ENCODE measurements around the gene FBXO31. TPM values are rescaled to one million over a fixed set of nuclear protein-coding genes. Genes with fewer than 3 reads are reported as not detected.

FBXO31 gene
- total and polyA plus RNA-seq, 2 of the 8 experiments (the other 6 are each of a cell fraction or from before 2014, with no cell fraction given), result 8.3 to 21.6 TPM

DNA sequence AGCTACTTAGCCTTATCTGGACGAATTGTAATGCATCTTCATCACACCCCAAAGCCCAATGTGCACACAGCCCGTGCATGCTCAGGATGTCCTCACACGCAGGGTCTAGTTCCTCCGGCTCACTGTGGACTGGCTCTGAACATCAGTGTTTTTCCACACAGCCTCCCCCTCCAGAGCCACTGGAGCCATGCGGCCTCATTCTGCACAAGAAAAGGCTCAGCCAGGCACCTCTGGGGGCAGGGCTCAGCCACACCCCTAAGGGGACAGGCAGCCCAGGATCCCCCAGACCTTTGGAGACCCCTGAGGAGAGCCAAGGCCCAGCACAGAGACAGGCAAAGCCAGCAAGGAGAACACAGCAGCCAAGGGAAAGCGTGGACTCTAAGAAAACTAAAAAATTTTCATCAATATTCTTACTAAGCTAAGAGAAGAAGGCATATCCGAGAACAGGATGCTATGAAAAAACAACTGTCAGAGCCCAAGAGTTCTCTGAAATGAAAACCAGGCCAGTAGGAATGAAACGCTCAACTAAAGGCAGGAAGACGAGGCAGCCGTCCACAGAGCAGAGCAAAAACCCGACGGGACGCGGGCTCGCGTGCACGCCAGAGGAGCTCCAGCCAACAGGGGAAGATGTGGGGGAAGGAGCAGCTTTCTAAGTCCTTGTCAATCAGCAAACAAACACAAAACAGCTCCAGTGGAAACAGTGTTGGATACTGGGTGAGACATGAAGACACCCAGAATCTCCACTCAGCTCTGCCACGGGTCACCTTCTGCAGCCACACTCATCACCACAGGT, 43.0 kb upstream of the FBXO31 start:
- 84% methylated on average over 18 of the region's 18 CpGs; no CpG with 5 or more reads in 1 of the 2 experiments for WGBS, 2 experiments (ENCODE audit: extremely low coverage in 1 of 2, insufficient coverage in 1 of 2, insufficient read length in 1 of 2, insufficient replicate concordance in 2 of 2, low coverage in 1 of 2, low lambda C conversion rate in 2 of 2, missing lambda C conversion rate in 1 of 2)
- Histone ChIP-seq H3K4ac (replicated peaks; ENCODE audit: insufficient read length, low read depth, low read length) (no peak overlapping the region), H3K4me1 (replicated peaks in 1 of 4; ENCODE audit: control insufficient read depth in 3 of 4, insufficient read depth in 4 of 4, low read length in 3 of 4) (peaks cover 5 to 17% (median 11%) of the 10 kb centered on the region in 4 experiments), H3K36me3 (ENCODE audit: control insufficient read depth in 2 of 4, insufficient read depth in 4 of 4, low read length in 3 of 4) (peaks cover 0 to 3% (median under 1%) of the 10 kb centered on the region in 4 experiments; a peak in 3 of 8 replicates), H3K4me3 (ENCODE audit: extremely low read depth in 1 of 4, insufficient read depth in 2 of 4, low read depth in 3 of 4, low read length in 4 of 4) (peak overlapping the region in 1 of 4 experiments; percentile 3; a peak in 1 of 8 replicates), H3K4me2 (ENCODE audit: insufficient read depth in 1 of 2, low read depth in 2 of 2, low read length in 2 of 2) (peak overlapping the region; percentile 34 to 46), H3K56ac (replicated peaks; ENCODE audit: insufficient read length, low read depth, low read length) (no peak overlapping the region), H2BK15ac (ENCODE audit: low read length) (no peak overlapping the region), H3K79me1 (ENCODE audit: low read depth, low read length) (no peaks in the 10 kb centered on the region; the same call in 1 of the 2 replicates), H3K14ac (ENCODE audit: insufficient read length) (no peak overlapping the region), H2BK12ac (ENCODE audit: low read depth, low read length) (no peak overlapping the region), H2BK20ac (ENCODE audit: low read length) (no peak overlapping the region), H3K23ac (ENCODE audit: insufficient read length) (no peak overlapping the region), H4K91ac (replicated peaks; ENCODE audit: insufficient read length, low read length) (peak overlapping the region; percentile 5), H4K5ac (ENCODE audit: insufficient read length, low read depth, low read length) (no peak overlapping the region), H3K27me3 (replicated peaks in 1 of 4; ENCODE audit: control insufficient read depth in 3 of 4, extremely low read depth in 1 of 4, insufficient read depth in 3 of 4, low read length in 3 of 4) (no peaks in the 10 kb centered on the region), H3K18ac (ENCODE audit: extremely low read depth, low read length) (peak overlapping the region; percentile 81), H4K8ac (ENCODE audit: extremely low read depth, insufficient read depth, low read length) (no peak overlapping the region), H2BK120ac (replicated peaks; ENCODE audit: low read depth, low read length) (no peak overlapping the region), H3K9ac (replicated peaks in 1 of 4; ENCODE audit: extremely low read depth in 1 of 4, low read depth in 3 of 4, low read length in 3 of 4) (no peak overlapping the region), H3K27ac (ENCODE audit: low read depth, low read length) (0 out of 2 replicates have a peak overlapping the region, but pooled peaks have one; percentile 39), H3K9me3 (ENCODE audit: insufficient read depth in 2 of 2, low read depth in 1 of 2, low read length in 1 of 2) (no peaks in the 10 kb centered on the region), H2AK5ac (ENCODE audit: low read depth, low read length) (no peak overlapping the region), H3K79me2 (ENCODE audit: control insufficient read depth in 1 of 2, insufficient read depth in 2 of 2, low read length in 2 of 2) (no peaks in the 10 kb centered on the region), H2BK5ac (ENCODE audit: low read depth, low read length) (peak overlapping the region; percentile 37; the same call in 1 of the 2 replicates), H3K23me2 (ENCODE audit: low read depth, low read length) (no peaks in the 10 kb centered on the region), H4K20me1 (replicated peaks in 1 of 2; ENCODE audit: control insufficient read depth in 1 of 2, insufficient read depth in 2 of 2, low read length in 2 of 2) (peaks cover 3 to 10% of the 10 kb centered on the region in 2 experiments), H2AFZ (ENCODE audit: low read length) (no peak overlapping the region)
- TF ChIP-seq, protein P1, sequence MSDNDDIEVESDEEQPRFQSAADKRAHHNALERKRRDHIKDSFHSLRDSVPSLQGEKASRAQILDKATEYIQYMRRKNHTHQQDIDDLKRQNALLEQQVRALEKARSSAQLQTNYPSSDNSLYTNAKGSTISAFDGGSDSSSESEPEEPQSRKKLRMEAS (IDR thresholded peaks at IDR 0.05), result 0 out of 2 replicates have a peak, but pooled peaks have one; percentile 15
- TF ChIP-seq FOSL1 (IDR thresholded peaks at IDR 0.05; ENCODE audit: insufficient read depth, low read depth, low read length), result no peak
- DNase-seq (ENCODE audit: low read depth in 1 of 2, low spot score in 2 of 2) (no peak), FAIRE-seq (no peak)
- ChIA-PET POLR2A (ENCODE audit: partially characterized antibody) (interaction anchor here (1.2 to 1.3 kb wide), 2 partner anchors 10 to 13 kb away, joined by 4 read pairs; no protein-coding TSS in a partner anchor), CTCF (ENCODE audit: partially characterized antibody) (interaction anchor here (0.8 to 4.6 kb wide), 9 partner anchors 10 to 210 kb away, joined by 3 to 22 read pairs (median 6); no protein-coding TSS in a partner anchor)

All from H1 (cell line).